ENCODE results near the gene FARS2.

GRCh38 chr6:5729813-5730517, 468.7 kb downstream of the FARS2 start:
- TF ChIP-seq EZH2 (IDR thresholded peaks at IDR 0.05; ENCODE audit: borderline replicate concordance), result no peak
- TF ChIP-seq CTCF (IDR thresholded peaks at IDR 0.05; ENCODE audit: poor library complexity), result no peak

Measured in hepatocyte (in vitro differentiated cells).